PC-9 (cell line): ENCODE data around the gene F2RL1. TPM values are rescaled to one million over a fixed set of nuclear protein-coding genes. Genes with fewer than 3 reads are reported as not detected.

Experiments
- BruUV-seq: library from RNA; stranded (reverse); fragments of 400-500 nt; replicated peaks from 2 replicates; lab custom pipeline; 2021; lab: Mats Ljungman, UMichigan
- CTCF ChIA-PET: fragments of 300-600 bp; sonication (Branson Sonifier 250); formaldehyde crosslinking; loops from one replicate; lab custom pipeline; 2022; ENCODE audit warnings: antibody characterized with exemption; lab: Charles Lee
- POLR2A ChIA-PET: fragments of 300-600 bp; sonication (Branson Sonifier 250); formaldehyde crosslinking; loops from one replicate; lab custom pipeline; 2022; ENCODE audit warnings: antibody characterized with exemption; ENCODE audit not compliant: unreplicated experiment; lab: Charles Lee
- DNase-seq, 2 experiments: peaks; one replicate each; pipeline versions ENCODE4 v3.0.0 to v3.0.0-alpha.2; 2015 to 2022; ENCODE audit warnings: mixed read lengths in 1 of 2
- H2AFZ ChIP-seq: fragments of 200-600 bp; sonication (generic); 2 replicates; pipeline ENCODE4 v1.8.1; 2017; ENCODE audit warnings: antibody characterized with exemption
- H3F3A ChIP-seq: fragments of 200-600 bp; sonication (generic); 2 replicates; pipeline ENCODE4 v1.8.1; 2017; ENCODE audit warnings: antibody characterized with exemption, mild to moderate bottlenecking, low read depth; ENCODE audit not compliant: insufficient read depth
- H3K27ac ChIP-seq: fragments of 200-600 bp; sonication (generic); 2 replicates; pipeline ENCODE4 v1.6.1; 2016; ENCODE audit warnings: mixed run types
- H3K27me3 ChIP-seq: fragments of 200-600 bp; sonication (generic); 2 replicates; pipeline ENCODE4 v1.6.1; 2016; ENCODE audit warnings: low read depth, mixed run types; ENCODE audit not compliant: insufficient read depth
- H3K36me3 ChIP-seq: fragments of 200-600 bp; sonication (generic); 2 replicates; pipeline ENCODE4 v1.6.1; 2016; ENCODE audit warnings: low read depth, mixed run types
- H3K4me1 ChIP-seq: fragments of 200-600 bp; sonication (generic); replicated peaks from 2 replicates; pipeline ENCODE4 v1.6.1; 2016; ENCODE audit warnings: mixed run types; ENCODE audit not compliant: insufficient read depth
- H3K4me2 ChIP-seq: fragments of 200-600 bp; sonication (generic); 2 replicates; pipeline ENCODE4 v1.6.1; 2017; ENCODE audit warnings: mixed run types
- H3K4me3 ChIP-seq: fragments of 200-600 bp; sonication (generic); 2 replicates; pipeline ENCODE4 v1.6.1; 2016; ENCODE audit warnings: mixed run types
- H3K79me2 ChIP-seq: fragments of 200-600 bp; sonication (generic); 2 replicates; pipeline ENCODE4 v1.6.1; 2017; ENCODE audit warnings: low read depth, mixed run types
- H3K9me2 ChIP-seq: fragments of 200-600 bp; sonication (generic); 2 replicates; pipeline ENCODE4 v1.8.1; 2017; ENCODE audit warnings: mild to moderate bottlenecking; ENCODE audit not compliant: insufficient read depth
- H3K9me3 ChIP-seq: fragments of 200-600 bp; sonication (generic); 2 replicates; pipeline ENCODE4 v1.8.1; 2016; ENCODE audit warnings: low read depth; ENCODE audit not compliant: insufficient read depth
- H4K20me1 ChIP-seq: fragments of 200-600 bp; sonication (generic); 2 replicates; pipeline ENCODE4 v1.8.1; 2017; ENCODE audit not compliant: insufficient read depth
- EZH2 ChIP-seq: fragments of 200-600 bp; sonication (generic); IDR thresholded peaks from 2 replicates; pipeline ENCODE4 v1.8.0; 2017; ENCODE audit warnings: antibody characterized with exemption, low read depth
- intact Hi-C: fragments of 100-400 bp; cut with micrococcal nuclease; formaldehyde crosslinking; loops from one replicate; pipeline ENCODE4 v1.10.0; 2022; ENCODE audit not compliant: unreplicated experiment
- total RNA-seq: library from RNA; stranded (reverse); gene quantifications from 2 replicates; pipeline ENCODE4 v1.2.3, GENCODE V29; 2021
- TF ChIP-seq, protein P1 (sequence below): fragments of 200-600 bp; sonication (generic); conservative IDR thresholded peaks from 2 replicates; pipeline ENCODE4 v1.6.1; 2017; ENCODE audit warnings: mixed run types, antibody characterized with exemption, mild to moderate bottlenecking, moderate library complexity

The F2RL1 gene
- total RNA-seq, 1 experiment from 2014 or later: 34.5 TPM

DNA sequence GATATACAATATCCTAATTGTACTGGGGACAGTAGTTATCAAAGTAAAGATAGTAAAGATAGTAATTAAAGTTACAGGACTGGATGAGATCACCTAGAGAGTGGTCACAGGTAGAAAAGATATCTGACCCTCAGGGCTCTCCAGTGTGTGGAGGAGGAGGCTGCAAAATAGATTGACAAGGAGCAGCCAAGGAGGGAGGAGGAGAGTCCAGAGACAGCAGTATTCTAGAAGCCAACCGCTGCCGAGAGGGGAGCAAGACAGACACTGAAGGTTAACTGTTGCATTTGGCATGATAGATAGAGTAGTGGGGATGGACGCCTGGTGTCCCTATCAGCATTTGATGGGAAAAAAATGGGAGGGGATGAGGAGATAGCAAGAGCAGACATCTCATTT is 17.0 kb upstream of the F2RL1 start:
- Histone ChIP-seq H3K4me3 (no peak overlapping the region), H3K27ac (peak overlapping the region; percentile 69), H3F3A (peaks cover 43% of the 10 kb centered on the region), H3K9me3 (no peaks in the 10 kb centered on the region), H3K4me1 (peaks cover 39% of the 10 kb centered on the region), H3K27me3 (no peaks in the 10 kb centered on the region), H3K9me2 (no peaks in the 10 kb centered on the region), H3K79me2 (no peaks in the 10 kb centered on the region), H4K20me1 (no peaks in the 10 kb centered on the region), H3K36me3 (no peaks in the 10 kb centered on the region), H3K4me2 (peak overlapping the region; percentile 32), H2AFZ (no peak overlapping the region)
- TF ChIP-seq, protein P1, sequence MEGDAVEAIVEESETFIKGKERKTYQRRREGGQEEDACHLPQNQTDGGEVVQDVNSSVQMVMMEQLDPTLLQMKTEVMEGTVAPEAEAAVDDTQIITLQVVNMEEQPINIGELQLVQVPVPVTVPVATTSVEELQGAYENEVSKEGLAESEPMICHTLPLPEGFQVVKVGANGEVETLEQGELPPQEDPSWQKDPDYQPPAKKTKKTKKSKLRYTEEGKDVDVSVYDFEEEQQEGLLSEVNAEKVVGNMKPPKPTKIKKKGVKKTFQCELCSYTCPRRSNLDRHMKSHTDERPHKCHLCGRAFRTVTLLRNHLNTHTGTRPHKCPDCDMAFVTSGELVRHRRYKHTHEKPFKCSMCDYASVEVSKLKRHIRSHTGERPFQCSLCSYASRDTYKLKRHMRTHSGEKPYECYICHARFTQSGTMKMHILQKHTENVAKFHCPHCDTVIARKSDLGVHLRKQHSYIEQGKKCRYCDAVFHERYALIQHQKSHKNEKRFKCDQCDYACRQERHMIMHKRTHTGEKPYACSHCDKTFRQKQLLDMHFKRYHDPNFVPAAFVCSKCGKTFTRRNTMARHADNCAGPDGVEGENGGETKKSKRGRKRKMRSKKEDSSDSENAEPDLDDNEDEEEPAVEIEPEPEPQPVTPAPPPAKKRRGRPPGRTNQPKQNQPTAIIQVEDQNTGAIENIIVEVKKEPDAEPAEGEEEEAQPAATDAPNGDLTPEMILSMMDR: no peak
- TF ChIP-seq EZH2: no peak
- ChIA-PET POLR2A (interaction anchor here (0.6 kb wide), 1 partner anchor 287 kb away, joined by 3 read pairs; no protein-coding TSS in a partner anchor), CTCF (no interaction called here)
- no TSS peak for BruUV-seq
- no peak for DNase-seq
- intact Hi-C loops: no loop called here

DNA sequence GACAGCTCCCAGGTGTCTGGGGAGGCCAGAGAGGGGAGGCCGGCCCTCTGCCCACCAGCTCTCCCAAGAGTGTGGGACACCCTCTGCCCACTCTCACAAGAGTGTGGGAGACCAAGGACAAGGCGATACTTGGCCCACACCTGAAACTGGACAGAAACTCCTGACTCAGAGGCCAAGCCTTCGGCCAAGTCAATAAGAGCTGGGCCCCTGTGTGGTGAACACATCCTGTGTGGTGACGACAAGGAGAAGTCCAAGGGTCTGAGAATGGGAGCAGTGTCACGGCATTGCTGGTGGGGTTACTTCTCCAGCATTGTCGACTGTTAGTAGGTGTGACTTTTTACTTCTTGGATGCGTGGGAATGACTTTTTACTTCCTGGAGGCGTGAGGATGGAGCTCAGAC is 14.6 kb upstream of the F2RL1 start:
- Histone ChIP-seq H3K36me3 (no peaks in the 10 kb centered on the region), H3K79me2 (no peaks in the 10 kb centered on the region), H4K20me1 (no peaks in the 10 kb centered on the region), H3K27ac (no peak overlapping the region), H3K4me3 (no peak overlapping the region), H3K4me1 (peaks cover 54% of the 10 kb centered on the region), H3K9me2 (no peaks in the 10 kb centered on the region), H2AFZ (no peak overlapping the region), H3K27me3 (no peaks in the 10 kb centered on the region), H3K4me2 (no peak overlapping the region), H3F3A (peaks cover 50% of the 10 kb centered on the region), H3K9me3 (no peaks in the 10 kb centered on the region)
- DNase-seq: peak in 1 of 2 experiments; percentile 71
- POLR2A ChIA-PET: no interaction called here
- TF ChIP-seq EZH2: no peak
- TF ChIP-seq, protein P1: no peak
- CTCF ChIA-PET: no interaction called here
- no TSS peak for BruUV-seq
- intact Hi-C loops: no loop called here

DNA sequence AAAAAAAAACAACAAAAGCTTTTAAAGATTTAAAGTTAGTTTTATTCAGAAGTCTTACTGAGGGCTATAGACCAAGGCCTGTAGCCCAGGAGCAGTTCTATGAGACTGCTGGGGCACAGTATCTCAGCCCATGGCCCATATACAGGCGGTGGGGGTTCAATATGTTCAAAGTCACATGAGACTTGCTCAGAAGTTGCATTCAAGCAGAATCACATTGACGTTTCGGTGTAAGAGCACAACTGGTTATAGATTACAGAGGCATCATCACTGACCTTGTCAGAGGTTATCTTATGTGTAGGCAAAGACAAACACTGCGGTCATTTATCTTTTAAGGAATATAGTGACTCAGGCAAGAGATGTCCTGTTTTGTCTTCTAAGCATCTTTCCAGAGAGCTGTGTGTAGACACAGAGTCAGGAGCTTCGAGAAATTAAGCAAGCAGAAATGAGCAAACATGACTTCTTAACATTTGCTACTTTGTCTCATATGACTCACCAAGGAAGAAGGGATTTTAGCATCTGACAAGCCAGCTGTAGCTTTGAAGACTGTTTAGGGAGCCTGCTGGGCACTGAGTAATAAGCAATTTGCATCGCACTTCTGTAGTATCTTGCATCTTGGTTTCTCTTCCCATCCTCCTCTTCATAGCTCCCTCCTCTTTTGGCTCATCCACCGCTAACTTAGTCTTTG is 12.9 kb upstream of the F2RL1 start:
- ChIA-PET POLR2A (interaction anchor here (0.6 to 0.7 kb wide), 2 partner anchors 11 to 13 kb away, joined by 4 to 6 read pairs; no protein-coding TSS in a partner anchor), CTCF (interaction anchor here (0.6 kb wide), 1 partner anchor 38 kb away, joined by 3 read pairs; no protein-coding TSS in a partner anchor)

More for the DNA sequence above, 12.9 kb upstream of the F2RL1 start:
- peak overlapping the region; percentile 71 for H3K27ac ChIP-seq
- no peaks in the 10 kb centered on the region for H3K9me2 ChIP-seq
- H3K27me3 ChIP-seq: no peaks in the 10 kb centered on the region
- H3F3A ChIP-seq: peaks cover 42% of the 10 kb centered on the region
- intact Hi-C loops: no loop called here
- H2AFZ ChIP-seq: no peak overlapping the region
- H3K4me3 ChIP-seq: no peak overlapping the region
- H3K79me2 ChIP-seq: no peaks in the 10 kb centered on the region
- H3K4me1 ChIP-seq: peaks cover 47% of the 10 kb centered on the region
- H4K20me1 ChIP-seq: no peaks in the 10 kb centered on the region
- TF ChIP-seq, protein P1: no peak
- TF ChIP-seq EZH2: no peak
- DNase-seq: peak in 1 of 2 experiments; percentile 99
- no peaks in the 10 kb centered on the region for H3K36me3 ChIP-seq
- H3K9me3 ChIP-seq: no peaks in the 10 kb centered on the region
- H3K4me2 ChIP-seq: peak overlapping the region; percentile 60
- BruUV-seq: no TSS peak
